K562 (cell line): ENCODE data around the gene COA5. TPM values are rescaled to one million over a fixed set of nuclear protein-coding genes. Genes with fewer than 3 reads are reported as not detected.

Experiments
- ATAC-seq: fragments of 200-7000 bp; cut with Tn5 transposase; 3 replicates; pipeline ENCODE4 v1.9.1; 2020; ENCODE audit warnings: moderate library complexity
- BruUV-seq: library from RNA; stranded (reverse); fragments of 400-500 nt; replicated peaks from 2 replicates; lab custom pipeline; 2021; lab: Mats Ljungman, UMichigan
- CTCF ChIA-PET: fragments of 300-600 bp; formaldehyde crosslinking; extraction: SDS; loops from one replicate; lab custom pipeline; 2021; ENCODE audit warnings: low intra/inter-chr PET ratio; lab: Yijun Ruan, JAX
- POLR2A ChIA-PET: fragments of 300-600, 350-650 bp; sonication (Branson Sonifier 250); formaldehyde crosslinking; extraction: SDS; loops from one replicate; lab custom pipeline; 2021; ENCODE audit warnings: antibody characterized with exemption, inconsistent platforms; lab: Yijun Ruan, JAX
- DNase-seq, 4 experiments: peaks; one replicate each; pipeline versions ENCODE4 v3.0.0 to v3.0.0-alpha.2; 2011 to 2018; ENCODE audit warnings: low spot score in 3 of 4, mixed read lengths in 3 of 4; ENCODE audit errors: extremely low read depth in 1 of 4
- FAIRE-seq: peaks from 2 replicates; lab custom pipeline; 2011; peaks lifted over from hg19 to GRCh38; lab: Jason Lieb, UNC
- H2AFZ ChIP-seq: 2 replicates; pipeline ENCODE4 v1.6.0; 2011; ENCODE audit warnings: low read depth, low read length, control low read depth, inconsistent platforms
- H3K27ac ChIP-seq: fragments of 200-600 bp; 3 replicates; pipeline ENCODE4 v1.8.0; 2011; ENCODE audit warnings: low read depth, mild to moderate bottlenecking, control low read depth, inconsistent platforms, low read length, moderate library complexity, mixed read lengths; ENCODE audit errors: extremely low read depth
- H3K27me3 ChIP-seq, 2 experiments: fragments of 300-600 bp in 1 of 2; 2 replicates in 1 of 2; 3 replicates in 1 of 2; pipeline versions ENCODE4 v1.6.0 to v1.8.0; 2011; ENCODE audit warnings: inconsistent platforms in 2 of 2, low read length in 2 of 2, mild to moderate bottlenecking in 1 of 2, mixed read lengths in 1 of 2, moderate library complexity in 1 of 2; ENCODE audit not compliant: control insufficient read depth in 2 of 2, insufficient read depth in 2 of 2
- H3K36me3 ChIP-seq: fragments of 300-600 bp; 3 replicates; pipeline ENCODE4 v1.8.0; 2011; ENCODE audit warnings: mild to moderate bottlenecking, low read length, inconsistent platforms; ENCODE audit not compliant: control insufficient read depth, insufficient read depth
- H3K4me1 ChIP-seq, 2 experiments: fragments of 200-600 bp in 1 of 2; replicated peaks in 1 of 2; 2 replicates in 1 of 2; 3 replicates in 1 of 2; pipeline versions ENCODE4 v1.5.1 to v1.8.0; 2011; ENCODE audit warnings: inconsistent platforms in 2 of 2, low read length in 2 of 2, mild to moderate bottlenecking in 1 of 2, mixed read lengths in 1 of 2, moderate library complexity in 1 of 2; ENCODE audit not compliant: control insufficient read depth in 2 of 2, insufficient read depth in 2 of 2
- H3K4me2 ChIP-seq: 2 replicates; pipeline ENCODE4 v1.6.1; 2011; ENCODE audit warnings: low read length, control low read depth, inconsistent platforms, mixed read lengths; ENCODE audit not compliant: insufficient read depth
- H3K4me3 ChIP-seq: fragments of 200-600 bp; sonication (generic), shearing (Covaris generic); 2 replicates; pipeline ENCODE4 v1.5.1; 2016; ENCODE audit warnings: control low read depth, inconsistent platforms
- H3K79me2 ChIP-seq: fragments of 200-600 bp; 3 replicates; pipeline ENCODE4 v1.8.0; 2011; ENCODE audit warnings: low read length, inconsistent platforms; ENCODE audit not compliant: control insufficient read depth, insufficient read depth
- H3K9ac ChIP-seq, 2 experiments: 2 replicates each; pipeline versions ENCODE4 v1.6.0 to v1.6.1; 2011; ENCODE audit warnings: low read depth in 2 of 2, low read length in 2 of 2, control low read depth in 1 of 2, inconsistent platforms in 1 of 2, mild to moderate bottlenecking in 1 of 2, mixed read lengths in 1 of 2; ENCODE audit not compliant: insufficient read depth in 1 of 2
- H3K9me1 ChIP-seq: one replicate; pipeline ENCODE4 v1.6.0; 2011; ENCODE audit warnings: inconsistent platforms, mild to moderate bottlenecking, low read length, moderate library complexity; ENCODE audit not compliant: control insufficient read depth, insufficient read depth
- H3K9me3 ChIP-seq: replicated peaks from 2 replicates; pipeline ENCODE4 v1.5.1; 2011; ENCODE audit warnings: low read depth, low read length, inconsistent platforms; ENCODE audit not compliant: control insufficient read depth, insufficient read depth
- H4K20me1 ChIP-seq: replicated peaks from 2 replicates; pipeline ENCODE4 v1.6.1; 2011; ENCODE audit warnings: low read length, inconsistent platforms, mixed read lengths; ENCODE audit not compliant: control insufficient read depth, insufficient read depth
- AFF4 ChIP-seq: sonication (generic); formaldehyde crosslinking; IDR thresholded peaks from 2 replicates; pipeline ENCODE4 v1.8.0; 2023; ENCODE audit warnings: mild to moderate bottlenecking, missing genetic modification reagents
- BCLAF1 ChIP-seq, 2 experiments: fragments of 450-650 bp in 1 of 2; IDR thresholded peaks; 2 replicates each; pipeline ENCODE4 v1.6.1; 2011 to 2017; ENCODE audit warnings: low read depth in 2 of 2, antibody characterized with exemption in 1 of 2, borderline replicate concordance in 1 of 2, low read length in 1 of 2, mild to moderate bottlenecking in 1 of 2, mixed read lengths in 1 of 2; ENCODE audit not compliant: control insufficient read depth in 1 of 2
- BRD9 ChIP-seq: fragments of 450-650 bp; IDR thresholded peaks from 2 replicates; pipeline ENCODE4 v1.6.1; 2018; ENCODE audit warnings: low read depth; ENCODE audit not compliant: partially characterized antibody
- FIP1L1 ChIP-seq: fragments of 200-400 bp; formaldehyde crosslinking; IDR thresholded peaks from 2 replicates; pipeline ENCODE4 v1.6.1; 2018; ENCODE audit warnings: mild to moderate bottlenecking, low read depth, low read length; ENCODE audit not compliant: poor library complexity, severe bottlenecking
- KAT7 ChIP-seq: sonication (generic); formaldehyde crosslinking; IDR thresholded peaks from 2 replicates; pipeline ENCODE4 v1.8.0; 2022; ENCODE audit warnings: missing genetic modification reagents, mild to moderate bottlenecking, borderline replicate concordance
- SIRT6 ChIP-seq: IDR thresholded peaks from one replicate; pipeline ENCODE4 v1.6.1; 2012; ENCODE audit warnings: low read depth, mild to moderate bottlenecking, control low read depth, inconsistent platforms, low read length, moderate library complexity
- ZFPM2 ChIP-seq: fragments of 250-450 bp; sonication (Bioruptor Pico); IDR thresholded peaks from 2 replicates; pipeline ENCODE4 v1.5.1; 2022; ENCODE audit warnings: mild to moderate bottlenecking
- WGBS: fragments of 100-300 bp; shearing (Covaris generic); methylation state at CpG from one replicate; pipeline ENCODE4 v1.1.6; 2016; ENCODE audit warnings: low coverage, mixed read lengths; ENCODE audit not compliant: insufficient coverage; ENCODE audit errors: missing lambda C conversion rate; 5-methylcytosine and 5-hydroxymethylcytosine counted together
- in situ Hi-C: fragments of 300-500 bp; cut with MboI; formaldehyde crosslinking; loops from 4 replicates; pipeline ENCODE4 v1.15.0; 2018; ENCODE audit warnings: inconsistent platforms, mixed read lengths
- intact Hi-C: fragments of 100-400 bp; cut with micrococcal nuclease; formaldehyde crosslinking; loops from 2 replicates; pipeline ENCODE4 v1.14.2; 2022
- polyA plus RNA-seq, 8 experiments: library from polyadenylated mRNA; depleted of rRNA in 4 of 8; stranded (reverse) in 5 of 8; unstranded in 3 of 8; fragments of >200 nt; fragmentation: Nextera tagmentation in 2 of 8; fragmentation: Illumina TruSeq in 1 of 8; extraction: Ambion mirVana in 2 of 8; extraction: Trizol in 1 of 8; gene quantifications; 2 replicates each; pipeline versions ENCODE4 v1.2.1 to v1.2.3, GENCODE V29; 2011 to 2014; ENCODE audit warnings: inconsistent platforms in 1 of 8, missing spikeins in 1 of 8
- total RNA-seq, 7 experiments: library from RNA; depleted of rRNA in 6 of 7; stranded (reverse); fragments of >200 nt in 6 of 7; fragmentation: Illumina TruSeq in 2 of 7; extraction: Trizol in 2 of 7; gene quantifications; 2 replicates each; pipeline versions ENCODE4 v1.2.1 to v1.2.3, GENCODE V29; 2011 to 2021; ENCODE audit warnings: low replicate concordance in 1 of 7

The COA5 gene
- total and polyA plus RNA-seq, 9 of the 15 experiments (the other 6 are each of a cell fraction or from before 2014, with no cell fraction given): 17.9 to 77.6 (median 33.4) TPM

GRCh38 chr2:98552499-98553179 lies 55.7 kb downstream of the COA5 start (continued):
- TF ChIP-seq BCLAF1 (IDR thresholded peaks at IDR 0.05; ENCODE audit: borderline replicate concordance in 1 of 2, control insufficient read depth in 1 of 2, low read depth in 2 of 2, low read length in 1 of 2): no peak

- Histone ChIP-seq H3K79me2 (no peaks in the 10 kb centered on the region), H3K9me1 (peaks cover 5% of the 10 kb centered on the region), H4K20me1 (no peaks in the 10 kb centered on the region; the same call in 1 of the 2 replicates), H3K36me3 (peaks cover 32% of the 10 kb centered on the region; the same call in 1 of the 3 replicates), H3K4me3 (no peak overlapping the region), H3K9ac (no peak overlapping the region), H3K4me2 (no peak overlapping the region), H2AFZ (no peak overlapping the region), H3K27me3 (no peaks in the 10 kb centered on the region), H3K9me3 (no peaks in the 10 kb centered on the region), H3K4me1 (peaks cover 9 to 11% of the 10 kb centered on the region in 2 experiments; a peak in 4 of 5 replicates), H3K27ac (no peak overlapping the region)
- FAIRE-seq: no peak
- no peak for DNase-seq
- WGBS: 96% methylated on average over 5 of the region's 6 CpGs
- no peak for ATAC-seq
- CTCF ChIA-PET: no interaction called here
- no TSS peak for BruUV-seq
- POLR2A ChIA-PET: interaction anchor here (0.6 to 0.8 kb wide), 2 partner anchors 13 to 143 kb away, joined by 3 read pairs; no protein-coding TSS in a partner anchor
- intact Hi-C loops: no loop called here
- in situ Hi-C loops: no loop called here
- TF ChIP-seq SIRT6 (no peak), ZFPM2 (CRISPR knock-in tag) (no peak), KAT7 (CRISPR knock-in tag) (no peak), FIP1L1 (no peak), BRD9 (no peak), AFF4 (CRISPR knock-in tag) (no peak), BCLAF1 (IDR thresholded peaks at IDR 0.05; ENCODE audit: borderline replicate concordance in 1 of 2, control insufficient read depth in 1 of 2, low read depth in 2 of 2, low read length in 1 of 2) (no peak)
Measured at GRCh38 chr2:98551316-98551715, 57.0 kb downstream of the COA5 start.
